Muscle of arm (tissue), 12 donors: ENCODE measurements around the gene ZCCHC24. TPM values are rescaled to one million over a fixed set of nuclear protein-coding genes. Genes with fewer than 3 reads are reported as not detected.
"Not testable (repeated sequence)": the region's sequence is repeated elsewhere in the genome, so short reads cannot be mapped to it uniquely, and the experiment has no call there.

ENCODE experiments used
- DNase-seq: peaks from one replicate; pipeline ENCODE4 v3.0.0-alpha.2; 2013
- polyA plus RNA-seq, 12 donors: library from polyadenylated mRNA; unstranded; fragments of 120-200 nt; gene quantifications; one replicate each; pipeline ENCODE4 v1.2.1, GENCODE V29; 2013; ENCODE audit not compliant: insufficient read length in 12 of 12

The ZCCHC24 gene
- polyA plus RNA-seq, 12 donors, result 47.0 to 84.0 (median 60.4) TPM; not detected in 1

GRCh38 chr10:79447911-79448731 lies 2.7 kb upstream of the ZCCHC24 start:
- DNase-seq, result no peak

DNA sequence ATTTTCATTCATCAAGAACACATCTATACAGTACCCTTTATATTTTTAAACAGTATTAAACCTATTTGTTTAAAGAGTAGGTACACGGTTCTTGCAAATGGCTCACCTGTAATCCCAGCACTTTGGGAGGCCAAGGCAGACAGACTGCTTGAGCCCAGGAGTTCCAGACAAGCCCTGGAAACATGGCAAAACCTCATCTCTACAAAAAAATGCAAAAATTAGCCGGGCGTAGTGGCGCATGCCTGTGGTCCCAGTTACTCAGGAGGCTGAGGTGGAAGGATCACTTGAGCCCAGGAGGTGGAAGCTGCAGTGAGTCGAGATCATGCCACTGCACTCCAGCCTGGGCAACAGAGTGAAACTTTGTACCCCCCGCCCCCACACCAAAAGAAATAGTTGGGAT lies 1.8 kb upstream of the ZCCHC24 start:
- not testable (repeated sequence) for DNase-seq

DNA sequence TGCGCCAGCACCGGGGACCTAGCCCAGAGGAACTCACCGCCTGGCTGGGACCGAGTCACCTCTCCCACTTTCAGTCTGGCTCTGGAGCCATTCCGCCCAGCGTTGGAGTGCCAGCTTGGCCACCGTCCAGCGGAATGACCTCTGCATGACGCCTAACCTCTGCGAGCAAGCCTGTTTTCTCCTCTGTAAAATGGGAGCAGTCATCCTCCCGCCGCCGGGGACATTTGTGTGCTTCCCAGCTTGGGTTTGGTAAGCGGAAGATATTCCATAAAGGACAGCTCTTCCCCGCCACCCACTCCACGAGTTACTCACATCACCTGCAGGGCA lies 1.3 kb upstream of the ZCCHC24 start:
- peak; percentile 61 for DNase-seq

DNA sequence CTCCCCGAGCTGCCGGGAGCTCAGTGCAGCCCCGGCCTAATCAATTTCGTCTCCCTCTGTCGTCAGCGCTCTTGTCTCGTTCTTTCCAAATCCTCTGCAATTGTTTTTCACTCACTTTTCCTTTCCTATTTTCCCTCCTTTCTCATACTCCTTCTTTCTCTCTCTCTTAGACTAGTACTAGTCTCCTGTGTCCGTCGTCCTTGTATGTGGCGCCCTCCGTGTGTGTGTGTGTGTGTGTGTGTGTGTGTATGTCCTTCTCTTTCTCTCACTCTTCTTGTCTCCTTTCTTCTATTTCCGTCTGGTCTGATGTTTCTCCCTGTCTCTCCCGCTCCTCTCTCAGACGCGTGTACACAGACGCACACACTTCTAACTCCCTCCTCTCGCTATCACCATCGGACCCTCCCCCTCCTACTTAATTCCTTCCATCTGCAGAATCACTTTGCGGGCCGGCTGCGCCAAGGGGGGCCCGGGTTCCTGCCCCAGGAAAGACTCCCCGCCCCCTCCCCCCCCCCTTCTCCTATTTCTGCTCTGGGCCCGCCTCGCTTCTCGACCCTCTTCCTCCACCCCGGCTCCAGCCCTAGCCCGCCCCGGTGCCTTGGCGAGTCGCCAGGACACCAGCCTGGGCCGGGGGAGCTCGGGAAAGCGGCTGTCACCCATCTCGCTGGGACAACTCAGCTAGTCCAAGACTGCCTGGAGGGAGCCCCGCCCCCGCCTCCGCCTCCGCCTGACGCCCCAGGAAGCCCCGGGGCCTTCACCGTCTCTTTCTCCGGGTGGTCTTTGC lies 743 bp upstream of the ZCCHC24 start:
- peak; percentile 87 for DNase-seq

DNA sequence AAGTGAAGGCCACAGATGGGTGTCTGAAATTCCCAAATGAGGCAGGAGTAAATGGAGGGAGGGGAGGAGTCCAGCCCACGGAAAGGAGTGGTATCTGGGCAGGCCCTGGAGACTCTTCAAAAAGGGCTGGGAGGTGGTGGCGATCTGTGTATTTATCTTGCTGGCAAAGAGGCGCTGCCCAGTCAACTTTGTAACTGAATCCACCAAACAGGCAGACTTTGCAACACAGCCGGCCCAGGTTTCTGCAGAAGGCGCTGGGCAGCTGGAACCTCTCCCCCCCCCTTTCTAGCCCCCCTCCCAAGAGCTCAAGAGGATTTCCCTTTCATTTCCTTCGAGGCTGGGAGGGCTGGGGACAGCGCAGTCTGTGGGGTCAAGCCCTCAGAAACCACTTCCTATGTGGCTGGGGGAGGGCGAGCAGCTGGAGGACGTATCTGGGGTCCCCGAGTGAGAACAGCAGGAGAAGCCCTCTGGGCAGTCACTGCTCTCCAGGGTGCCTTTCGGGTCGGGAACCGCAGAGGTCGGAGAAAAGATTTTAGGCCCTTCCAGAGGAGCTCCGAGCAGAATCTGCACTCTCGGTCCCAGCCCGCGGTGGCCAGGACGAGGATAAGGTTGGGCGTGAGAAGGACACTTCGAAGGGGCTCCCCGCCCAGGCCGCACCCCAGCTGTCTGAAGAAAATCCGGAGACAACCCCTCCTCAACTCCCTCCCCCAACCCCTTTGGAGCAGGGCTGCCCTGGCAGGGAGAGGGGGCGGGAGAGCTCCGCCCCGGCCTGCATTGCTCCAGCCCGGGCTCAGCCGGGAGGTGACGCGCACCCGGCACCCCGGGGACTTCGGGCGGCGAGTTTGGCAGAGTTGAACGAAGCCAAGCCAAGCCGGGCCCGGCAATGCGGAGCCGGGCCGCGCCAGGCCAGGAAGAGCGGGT lies 965 bp downstream of the ZCCHC24 start:
- peak; percentile 56 for DNase-seq

- no peak for DNase-seq
These were observed 1.9 kb downstream of the ZCCHC24 start for GRCh38 chr10:79443338-79444198.

GRCh38 chr10:79442171-79443040 lies 3.0 kb downstream of the ZCCHC24 start:
- DNase-seq, result no peak

- DNase-seq, result no peak
These were observed 4.0 kb downstream of the ZCCHC24 start for GRCh38 chr10:79441433-79441832.

GRCh38 chr10:79440281-79440680 lies 5.1 kb downstream of the ZCCHC24 start:
- no peak for DNase-seq

DNA sequence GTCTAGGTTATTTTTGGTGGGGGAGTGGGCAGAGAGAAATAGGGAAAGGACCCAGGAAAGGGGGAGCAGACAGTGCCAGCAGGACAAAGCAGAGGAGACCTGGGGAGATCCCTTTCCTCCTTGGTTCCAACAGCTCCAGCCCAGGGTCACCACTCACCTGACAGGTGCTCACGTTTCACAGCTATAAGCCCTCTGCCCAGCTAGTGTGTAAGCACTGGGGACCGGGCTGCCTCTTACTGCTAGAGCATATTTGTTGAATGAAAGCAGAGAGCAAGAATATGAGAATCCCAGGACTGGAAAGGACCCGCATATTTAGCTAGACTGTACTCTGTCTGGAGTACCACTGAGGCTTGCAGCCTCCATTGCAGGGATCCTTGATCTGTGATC lies 6.7 kb downstream of the ZCCHC24 start:
- DNase-seq, result no peak

GRCh38 chr10:79438021-79438698 lies 7.3 kb downstream of the ZCCHC24 start:
- no peak for DNase-seq

DNA sequence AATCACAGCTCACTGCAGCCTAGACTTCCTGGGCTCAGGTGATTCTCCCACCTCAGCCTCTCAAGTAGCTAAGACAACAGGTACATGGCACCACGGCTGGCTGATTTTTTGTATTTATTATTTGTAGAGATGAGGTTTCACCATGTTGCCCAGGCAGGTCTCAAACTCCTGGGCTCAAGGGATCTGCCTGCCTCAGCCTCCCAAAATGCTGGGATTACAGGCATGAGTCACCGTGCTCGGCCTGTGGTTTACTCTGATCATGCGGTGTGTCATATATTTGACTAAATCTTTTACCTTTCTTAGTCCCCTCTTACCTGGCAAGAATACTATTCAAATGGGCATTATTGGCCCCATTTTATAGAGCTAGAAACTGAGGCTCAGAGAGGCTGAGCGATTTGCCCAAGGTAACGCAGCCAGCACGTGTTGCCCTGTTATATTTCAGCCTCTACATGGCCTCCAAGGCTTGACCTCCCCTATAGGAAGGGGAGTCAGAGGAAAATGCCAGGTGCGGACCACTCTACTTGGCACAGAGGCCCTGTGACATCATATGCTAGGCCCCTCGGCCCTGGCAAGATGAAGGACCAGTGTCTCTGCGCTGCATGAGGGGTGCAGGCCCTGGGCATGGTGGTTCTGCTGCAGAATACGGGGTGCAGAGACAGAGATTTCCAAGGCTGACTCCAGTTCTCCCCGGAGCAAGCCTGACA lies 8.2 kb downstream of the ZCCHC24 start:
- no peak for DNase-seq

- DNase-seq, result no peak
These were observed 8.6 kb downstream of the ZCCHC24 start for GRCh38 chr10:79436850-79437103.

- no peak for DNase-seq
These were observed 9.2 kb downstream of the ZCCHC24 start for GRCh38 chr10:79436066-79436849.

GRCh38 chr10:79435271-79436065 lies 10.0 kb downstream of the ZCCHC24 start:
- DNase-seq, result no peak

GRCh38 chr10:79434821-79435251 lies 10.6 kb downstream of the ZCCHC24 start:
- peak; percentile 46 for DNase-seq

- no peak for DNase-seq
These were observed 11.2 kb downstream of the ZCCHC24 start for GRCh38 chr10:79434223-79434687.
